Transverse colon (tissue), 4 donors: ENCODE data around the gene VTCN1. TPM values are rescaled to one million over a fixed set of nuclear protein-coding genes. Genes with fewer than 3 reads are reported as not detected.
"Not testable (repeated sequence)": the region's sequence is repeated elsewhere in the genome, so short reads cannot be mapped to it uniquely, and the experiment has no call there.

Source experiments
- DNase-seq: peaks from one replicate; pipeline ENCODE4 v3.0.0-alpha.2; 2019
- H3K27ac ChIP-seq, 4 donors: fragments of 200-600 bp; sonication (generic); 2 replicates each; pipeline ENCODE4 v1.5.1; 2016 to 2018; ENCODE audit warnings: inconsistent platforms in 4 of 4
- H3K27me3 ChIP-seq: fragments of 200-600 bp; sonication (generic); 2 replicates; pipeline ENCODE4 v1.5.1; 2017; ENCODE audit warnings: inconsistent platforms
- H3K36me3 ChIP-seq, 4 donors: fragments of 200-600 bp; sonication (generic); 2 replicates each; pipeline ENCODE4 v1.5.1; 2017 to 2019; ENCODE audit warnings: inconsistent platforms in 4 of 4
- H3K4me1 ChIP-seq, 4 donors: fragments of 200-600 bp; sonication (generic); 2 replicates each; pipeline ENCODE4 v1.5.1; 2017 to 2020; ENCODE audit warnings: inconsistent platforms in 4 of 4
- H3K4me3 ChIP-seq, 4 donors: fragments of 200-600 bp; sonication (generic); 1 replicate in 1 of 4; 2 replicates in 3 of 4; pipeline versions ENCODE4 v1.5.1 to v1.6.1; 2017 to 2019; ENCODE audit warnings: inconsistent platforms in 4 of 4
- H3K9me3 ChIP-seq, 2 donors: fragments of 200-600 bp; sonication (generic); 2 replicates each; pipeline ENCODE4 v1.5.1; 2017 to 2019; ENCODE audit warnings: inconsistent platforms in 2 of 2
- CTCF ChIP-seq, 5 experiments: fragments of 200-600 bp in 3 of 5; fragments of 450-650 bp in 2 of 5; sonication (generic) in 3 of 5; IDR thresholded peaks; 1 replicate in 2 of 5; 2 replicates in 3 of 5; pipeline ENCODE4 v1.5.1; 2016 to 2017; ENCODE audit warnings: antibody characterized with exemption in 5 of 5, inconsistent platforms in 3 of 5, mild to moderate bottlenecking in 2 of 5, moderate library complexity in 1 of 5
- EP300 ChIP-seq: sonication (generic); formaldehyde crosslinking; IDR thresholded peaks from one replicate; pipeline ENCODE4 v1.6.1; 2017; ENCODE audit warnings: antibody characterized with exemption, low read depth
- POLR2A ChIP-seq: fragments of 450-650 bp; IDR thresholded peaks from one replicate; pipeline ENCODE4 v1.6.1; 2016; ENCODE audit warnings: antibody characterized with exemption, mild to moderate bottlenecking, moderate library complexity
- POLR2AphosphoS5 ChIP-seq, 3 donors: sonication (generic); formaldehyde crosslinking; IDR thresholded peaks; one replicate each; pipeline ENCODE4 v1.6.1; 2016; ENCODE audit warnings: antibody characterized with exemption in 3 of 3
- WGBS, 2 donors: methylation state at CpG; one replicate each; pipeline ENCODE4 v1.1.5; 2018; ENCODE audit warnings: low coverage in 1 of 2; 5-methylcytosine and 5-hydroxymethylcytosine counted together
- in situ Hi-C, 4 donors: fragments of 200-750 bp; cut with MboI; loops; one replicate each; pipeline versions ENCODE4 v1.15.0 to v1.15.1; 2017; ENCODE audit warnings: low sequenced_read_pairs in 3 of 4, low pct_ligation_motif_present in 1 of 4, low pct_unique_long_range_greater_than_20kb in 1 of 4
- intact Hi-C: fragments of 100-400 bp; cut with DNase I; formaldehyde crosslinking; loops from one replicate; pipeline ENCODE4 v1.15.1; 2023; ENCODE audit warnings: low total_unique reads
- total RNA-seq, 4 donors: library from RNA; depleted of rRNA; stranded (reverse); fragments of >200 nt; gene quantifications; one replicate each; pipeline ENCODE4 v1.1.0, GENCODE V29; 2016

VTCN1 gene
- total RNA-seq, 4 donors from 2014 or later, result not detected

- Histone ChIP-seq H3K9me3 (no peaks in the 10 kb centered on the region), H3K27ac (no peak overlapping the region), H3K36me3 (no peaks in the 10 kb centered on the region), H3K4me1 (no peaks in the 10 kb centered on the region), H3K27me3 (no peaks in the 10 kb centered on the region), H3K4me3 (no peak overlapping the region)
- intact Hi-C loops (no loop called here), in situ Hi-C loops (no loop called here)
- 79 to 100% methylated on average over 1 to 4 of the region's 4 CpGs for WGBS, 2 donors
- TF ChIP-seq CTCF (IDR thresholded peaks at IDR 0.05) (no peak), EP300 (no peak), POLR2AphosphoS5 (IDR thresholded peaks at IDR 0.05) (no peak), POLR2A (no peak)
- no peak for DNase-seq
Measured at GRCh38 chr1:117164209-117164608, 46.5 kb downstream of the VTCN1 start.

GRCh38 chr1:117162816-117163215, 47.9 kb downstream of the VTCN1 start:
- H3K36me3 ChIP-seq, result no peaks in the 10 kb centered on the region
- H3K27ac ChIP-seq, result no peak overlapping the region
- no peak overlapping the region for H3K4me3 ChIP-seq
- H3K27me3 ChIP-seq, result no peaks in the 10 kb centered on the region
- no peak for DNase-seq
- intact Hi-C loops, result no loop called here
- H3K9me3 ChIP-seq, result no peaks in the 10 kb centered on the region
- WGBS, 2 donors, result 74 to 79% methylated on average over 6 of the region's 6 CpGs
- H3K4me1 ChIP-seq, result no peaks in the 10 kb centered on the region
- TF ChIP-seq POLR2A, result no peak
- no peak for TF ChIP-seq CTCF (IDR thresholded peaks at IDR 0.05)
- no peak for TF ChIP-seq EP300
- no peak for TF ChIP-seq POLR2AphosphoS5 (IDR thresholded peaks at IDR 0.05)
- in situ Hi-C loops, result no loop called here

DNA sequence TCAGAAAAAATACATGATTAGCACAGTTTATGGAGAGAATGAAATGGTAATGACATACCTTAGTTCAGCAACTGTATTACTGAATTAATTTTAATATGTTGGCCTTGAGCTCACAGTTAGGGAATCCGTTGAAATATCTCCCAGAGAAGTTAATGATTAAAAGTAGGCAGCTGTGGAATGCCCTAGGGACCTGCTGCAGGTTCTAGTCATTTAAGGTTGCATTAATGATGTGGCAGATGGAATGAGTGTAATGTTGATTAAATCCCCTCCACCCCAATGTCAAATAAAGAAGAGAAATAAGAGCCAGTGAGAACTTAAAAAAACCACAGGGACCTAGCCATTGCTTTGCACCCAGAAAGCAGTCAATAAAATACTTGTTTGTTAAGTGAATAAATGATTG, 48.8 kb downstream of the VTCN1 start:
- no peak for TF ChIP-seq POLR2AphosphoS5 (IDR thresholded peaks at IDR 0.05)
- TF ChIP-seq EP300, result no peak
- no peak for TF ChIP-seq CTCF (IDR thresholded peaks at IDR 0.05)
- no peak for TF ChIP-seq POLR2A
- in situ Hi-C loops (no loop called here), intact Hi-C loops (no loop called here)
- H3K27ac ChIP-seq, result no peak overlapping the region
- WGBS, 2 donors, result 36 to 51% methylated on average over 1 of the region's 1 CpG
- H3K9me3 ChIP-seq, result no peaks in the 10 kb centered on the region
- DNase-seq, result no peak
- no peaks in the 10 kb centered on the region for H3K4me1 ChIP-seq
- no peak overlapping the region for H3K4me3 ChIP-seq
- no peaks in the 10 kb centered on the region for H3K36me3 ChIP-seq
- H3K27me3 ChIP-seq, result no peaks in the 10 kb centered on the region

GRCh38 chr1:117151305-117151704, 59.4 kb downstream of the VTCN1 start:
- H3K27me3 ChIP-seq, DNase-seq, H3K4me3 ChIP-seq, H3K36me3 ChIP-seq, in situ Hi-C loops, H3K9me3 ChIP-seq, intact Hi-C loops, H3K4me1 ChIP-seq, H3K27ac ChIP-seq: not testable (repeated sequence)
- 78 to 87% methylated on average over 1 to 5 of the region's 5 CpGs for WGBS, 2 donors

DNA sequence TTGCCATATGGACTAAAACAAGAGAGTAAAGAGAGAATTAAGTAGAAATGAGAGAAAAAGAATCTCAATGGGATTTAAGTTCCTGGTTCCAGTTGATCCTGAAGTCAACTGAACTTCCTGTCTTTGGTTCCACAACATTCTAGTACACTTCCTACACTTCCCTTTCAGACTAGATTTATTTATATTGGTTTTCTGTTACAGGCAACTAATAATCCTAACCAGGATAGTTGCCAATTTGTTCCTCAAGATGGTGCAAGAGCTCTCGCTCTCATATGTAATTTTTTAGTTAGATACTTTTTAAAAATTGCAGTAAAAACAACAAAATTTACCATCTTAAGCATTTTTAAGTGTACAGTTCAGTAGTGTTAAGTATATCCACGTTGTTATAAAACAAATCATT, 60.4 kb downstream of the VTCN1 start:
- no peaks in the 10 kb centered on the region for H3K27me3 ChIP-seq
- in situ Hi-C loops, result no loop called here
- H3K36me3 ChIP-seq, result no peaks in the 10 kb centered on the region
- no peaks in the 10 kb centered on the region for H3K9me3 ChIP-seq
- H3K27ac ChIP-seq, result no peak overlapping the region
- no peaks in the 10 kb centered on the region for H3K4me1 ChIP-seq
- no peak overlapping the region for H3K4me3 ChIP-seq
- TF ChIP-seq CTCF (IDR thresholded peaks at IDR 0.05) (no peak), EP300 (no peak), POLR2AphosphoS5 (IDR thresholded peaks at IDR 0.05) (no peak), POLR2A (no peak)
- intact Hi-C loops, result no loop called here
- no peak for DNase-seq
- 70 to 80% methylated on average over 2 of the region's 2 CpGs for WGBS, 2 donors
